HG03025 (cell line): ENCODE measurements around the gene ZNF804A.

ENCODE experiments used
- ATAC-seq: cut with Tn5 transposase; IDR thresholded peaks from one replicate; pipeline ENCODE4 v1.9.1; 2021; ENCODE audit warnings: mild to moderate bottlenecking, moderate library complexity; ENCODE audit not compliant: unreplicated experiment, low FRiP score

The ZNF804A gene

GRCh38 chr2:184602734-184603133, 4.4 kb downstream of the ZNF804A start:
- ATAC-seq: no peak

GRCh38 chr2:184610891-184611290, 12.6 kb downstream of the ZNF804A start:
- no peak for ATAC-seq

GRCh38 chr2:184611361-184612085, 13.2 kb downstream of the ZNF804A start:
- ATAC-seq: no peak

- ATAC-seq: no peak
Observed at GRCh38 chr2:184620367-184620766, 22.0 kb downstream of the ZNF804A start.

- no peak for ATAC-seq
Observed at GRCh38 chr2:184624311-184624710, 26.0 kb downstream of the ZNF804A start.

- no peak for ATAC-seq
Observed at GRCh38 chr2:184628051-184628450, 29.7 kb downstream of the ZNF804A start.

GRCh38 chr2:184633726-184634125, 35.4 kb downstream of the ZNF804A start:
- no peak for ATAC-seq

GRCh38 chr2:184637781-184638180, 39.5 kb downstream of the ZNF804A start:
- ATAC-seq: no peak

GRCh38 chr2:184644685-184645084, 46.4 kb downstream of the ZNF804A start:
- no peak for ATAC-seq

GRCh38 chr2:184646177-184646576, 47.8 kb downstream of the ZNF804A start:
- ATAC-seq: no peak

GRCh38 chr2:184646593-184646992, 48.3 kb downstream of the ZNF804A start:
- no peak for ATAC-seq

GRCh38 chr2:184654945-184655344, 56.6 kb downstream of the ZNF804A start:
- ATAC-seq: no peak

GRCh38 chr2:184677171-184677570, 78.8 kb downstream of the ZNF804A start:
- no peak for ATAC-seq

- ATAC-seq: no peak
Observed at GRCh38 chr2:184679219-184680018, 81.1 kb downstream of the ZNF804A start.

- no peak for ATAC-seq
Observed at GRCh38 chr2:184680825-184681224, 82.5 kb downstream of the ZNF804A start.

GRCh38 chr2:184681642-184682321, 83.5 kb downstream of the ZNF804A start:
- ATAC-seq: no peak

- no peak for ATAC-seq
Observed at GRCh38 chr2:184683911-184684310, 85.6 kb downstream of the ZNF804A start.

GRCh38 chr2:184685999-184686841, 87.9 kb downstream of the ZNF804A start:
- ATAC-seq: no peak

GRCh38 chr2:184689638-184690037, 91.3 kb downstream of the ZNF804A start:
- ATAC-seq: no peak

GRCh38 chr2:184692141-184692734, 93.9 kb downstream of the ZNF804A start:
- ATAC-seq: no peak
